IMR-90 (cell line): Measurements from ENCODE around the gene TELO2. TPM values are rescaled to one million over a fixed set of nuclear protein-coding genes. Genes with fewer than 3 reads are reported as not detected.
A peak's percentile ranks its signal among the peaks of the same experiment; 100 is the strongest.

Experiments
- ATAC-seq: fragments of 200-7000 bp; cut with Tn5 transposase; 2 replicates; pipeline ENCODE4 v1.9.1; 2020; ENCODE audit warnings: low read depth, mild to moderate bottlenecking, moderate library complexity
- Bru-seq: library from RNA; stranded (reverse); fragments of 400-500 nt; gene quantifications from one replicate; lab custom pipeline; 2021; lab: Mats Ljungman, UMichigan
- BruChase-seq, 2 experiments: library from RNA; stranded (reverse); fragments of 400-500 nt; gene quantifications; one replicate each; lab custom pipeline; 2021; lab: Mats Ljungman, UMichigan
- BruUV-seq: library from RNA; stranded (reverse); fragments of 400-500 nt; replicated peaks from 2 replicates; lab custom pipeline; 2021; lab: Mats Ljungman, UMichigan
- CTCF ChIA-PET: fragments of 300-600 bp; formaldehyde crosslinking; extraction: SDS; loops from one replicate; lab custom pipeline; 2021; ENCODE audit warnings: antibody characterized with exemption; lab: Yijun Ruan, JAX
- POLR2A ChIA-PET: fragments of 300-600 bp; sonication (Branson Sonifier 250); formaldehyde crosslinking; loops from one replicate; lab custom pipeline; 2022; ENCODE audit warnings: antibody characterized with exemption; ENCODE audit not compliant: unreplicated experiment; lab: Charles Lee
- DNase-seq: peaks from one replicate; pipeline ENCODE4 v3.0.0; 2013
- H2AFZ ChIP-seq: replicated peaks from 2 replicates; pipeline ENCODE3; 2013; ENCODE audit warnings: low read length, mild to moderate bottlenecking; ENCODE audit not compliant: poor library complexity
- H2AK5ac ChIP-seq: 2 replicates; pipeline ENCODE4 v1.6.1; 2013; ENCODE audit warnings: low read depth, low read length, inconsistent platforms
- H2AK9ac ChIP-seq: replicated peaks from 2 replicates; pipeline ENCODE3; 2013; ENCODE audit warnings: mild to moderate bottlenecking, low read depth, low read length, moderate library complexity; ENCODE audit not compliant: poor library complexity
- H2BK120ac ChIP-seq: 2 replicates; pipeline ENCODE4 v1.6.1; 2013; ENCODE audit warnings: low read depth, low read length, inconsistent platforms
- H2BK15ac ChIP-seq: 3 replicates; pipeline ENCODE4 v1.6.1; 2013; ENCODE audit warnings: low read depth, low read length, inconsistent platforms
- H2BK20ac ChIP-seq: 2 replicates; pipeline ENCODE4 v1.6.1; 2013; ENCODE audit warnings: low read depth, mild to moderate bottlenecking, inconsistent platforms, low read length, moderate library complexity
- H2BK5ac ChIP-seq: 2 replicates; pipeline ENCODE4 v1.6.1; 2013; ENCODE audit warnings: mild to moderate bottlenecking, low read depth, low read length, inconsistent platforms; ENCODE audit not compliant: poor library complexity, severe bottlenecking
- H3K14ac ChIP-seq: replicated peaks from 2 replicates; pipeline ENCODE4 v1.6.1; 2013; ENCODE audit warnings: low read depth, low read length, inconsistent platforms
- H3K18ac ChIP-seq: 2 replicates; pipeline ENCODE4 v1.6.1; 2013; ENCODE audit warnings: low read depth, low read length, control low read depth
- H3K23ac ChIP-seq: 2 replicates; pipeline ENCODE4 v1.6.1; 2013; ENCODE audit warnings: low read depth, low read length, inconsistent platforms
- H3K27ac ChIP-seq: 2 replicates; pipeline ENCODE4 v1.5.1; 2013; ENCODE audit warnings: mild to moderate bottlenecking, control low read depth, low read length; ENCODE audit not compliant: insufficient read depth
- H3K27me3 ChIP-seq: 2 replicates; pipeline ENCODE4 v1.6.1; 2013; ENCODE audit warnings: low read length; ENCODE audit not compliant: control insufficient read depth, insufficient read depth
- H3K36me3 ChIP-seq: 2 replicates; pipeline ENCODE4 v1.6.1; 2013; ENCODE audit warnings: low read length, mixed read lengths; ENCODE audit not compliant: control insufficient read depth, insufficient read depth
- H3K4ac ChIP-seq: 2 replicates; pipeline ENCODE4 v1.6.1; 2013; ENCODE audit warnings: low read depth, low read length, inconsistent platforms
- H3K4me1 ChIP-seq: 2 replicates; pipeline ENCODE4 v1.6.1; 2013; ENCODE audit warnings: low read length, mixed read lengths; ENCODE audit not compliant: control insufficient read depth, insufficient read depth
- H3K4me2 ChIP-seq: 2 replicates; pipeline ENCODE4 v1.6.1; 2013; ENCODE audit warnings: low read depth, mild to moderate bottlenecking, control low read depth, low read length, moderate library complexity
- H3K4me3 ChIP-seq: 2 replicates; pipeline ENCODE4 v1.5.1; 2013; ENCODE audit warnings: low read depth, mild to moderate bottlenecking, control low read depth, low read length, moderate library complexity; ENCODE audit not compliant: insufficient read depth
- H3K56ac ChIP-seq: 2 replicates; pipeline ENCODE4 v1.6.1; 2013; ENCODE audit warnings: low read length, inconsistent platforms; ENCODE audit not compliant: insufficient read depth; ENCODE audit errors: extremely low read depth
- H3K79me1 ChIP-seq, 2 experiments: 2 replicates each; pipeline ENCODE4 v1.6.1; 2013; ENCODE audit warnings: low read length in 2 of 2, inconsistent platforms in 1 of 2, low read depth in 1 of 2
- H3K9ac ChIP-seq: 2 replicates; pipeline ENCODE4 v1.6.1; 2013; ENCODE audit warnings: low read depth, low read length, control low read depth
- H3K9me1 ChIP-seq: 2 replicates; pipeline ENCODE4 v1.6.1; 2013; ENCODE audit warnings: low read length, inconsistent platforms; ENCODE audit not compliant: insufficient read depth
- H3K9me3 ChIP-seq: 2 replicates; pipeline ENCODE4 v1.6.1; 2013; ENCODE audit warnings: low read length; ENCODE audit not compliant: control insufficient read depth, insufficient read depth
- H4K20me1 ChIP-seq: 2 replicates; pipeline ENCODE4 v1.6.1; 2013; ENCODE audit warnings: low read length, inconsistent platforms; ENCODE audit not compliant: insufficient read depth
- H4K5ac ChIP-seq: 2 replicates; pipeline ENCODE4 v1.6.1; 2013; ENCODE audit warnings: mild to moderate bottlenecking, low read depth, low read length, control low read depth
- H4K8ac ChIP-seq, 2 experiments: 2 replicates each; pipeline ENCODE4 v1.6.1; 2013; ENCODE audit warnings: low read depth in 2 of 2, low read length in 2 of 2, control low read depth in 1 of 2, inconsistent platforms in 1 of 2
- H4K91ac ChIP-seq: 2 replicates; pipeline ENCODE4 v1.6.1; 2013; ENCODE audit warnings: low read depth, low read length, inconsistent platforms; ENCODE audit not compliant: insufficient read depth
- BHLHE40 ChIP-seq: fragments of 150-350 bp; IDR thresholded peaks from 2 replicates; pipeline ENCODE4 v1.6.1; 2016; ENCODE audit warnings: mild to moderate bottlenecking, low read depth, low read length
- MAZ ChIP-seq: IDR thresholded peaks from 2 replicates; pipeline ENCODE4 v1.6.1; 2012; ENCODE audit warnings: low read depth, mild to moderate bottlenecking, low read length, improper control_type of control experiment, moderate library complexity, borderline replicate concordance
- MXI1 ChIP-seq: IDR thresholded peaks from 2 replicates; pipeline ENCODE4 v1.6.1; 2012; ENCODE audit warnings: low read depth, mild to moderate bottlenecking, low read length, moderate library complexity, borderline replicate concordance
- RAD21 ChIP-seq: IDR thresholded peaks from 2 replicates; pipeline ENCODE4 v1.6.1; 2012; ENCODE audit warnings: low read length, improper control_type of control experiment
- WGBS, 2 experiments: methylation state at CpG; one replicate each; pipeline versions ENCODE4 v1.1.5 to v1.1.7; 2013; ENCODE audit warnings: missing lambda C conversion rate in 2 of 2; ENCODE audit not compliant: insufficient read length in 1 of 2; ENCODE audit errors: extremely low coverage in 2 of 2; 5-methylcytosine and 5-hydroxymethylcytosine counted together
- dilution Hi-C: fragments of 300-500 bp; cut with HindIII; formaldehyde crosslinking; loops from one replicate; pipeline ENCODE4 v1.14.3; 2018; ENCODE audit warnings: low sequenced_read_pairs; ENCODE audit not compliant: unreplicated experiment
- in situ Hi-C: fragments of 300-500 bp; cut with MboI; formaldehyde crosslinking; loops from 3 replicates; pipeline ENCODE4 v1.14.3; 2019; ENCODE audit warnings: low sequenced_read_pairs, inconsistent platforms, mixed read lengths
- intact Hi-C: fragments of 100-400 bp; cut with micrococcal nuclease; formaldehyde crosslinking; loops from 2 replicates; pipeline ENCODE4 v1.10.0; 2022
- long read RNA-seq: library from polyadenylated mRNA; unstranded; transcript quantifications from one replicate; pipeline ENCODE4 v2.0.0, GENCODE V29; 2021; ENCODE audit not compliant: unreplicated experiment
- polyA plus RNA-seq, 3 experiments: library from polyadenylated mRNA; depleted of rRNA; stranded (reverse); fragments of >200 nt; gene quantifications; 2 replicates each; pipeline ENCODE4 v1.2.3, GENCODE V29; 2012; ENCODE audit warnings: low replicate concordance in 1 of 3
- total RNA-seq: library from RNA; depleted of rRNA; stranded (reverse); fragments of >200 nt; gene quantifications from 2 replicates; pipeline ENCODE4 v1.2.3, GENCODE V29; 2012; rRNA removed
- TF ChIP-seq, protein P1 (sequence below): fragments of 150-350 bp; IDR thresholded peaks from 2 replicates; pipeline ENCODE4 v1.6.1; 2017; ENCODE audit warnings: mild to moderate bottlenecking, antibody characterized with exemption, low read length, low read depth
- TF ChIP-seq, protein P2 (sequence below): conservative IDR thresholded peaks from 2 replicates; pipeline ENCODE4 v1.5.1; 2012; ENCODE audit warnings: mild to moderate bottlenecking, low read depth, low read length, improper control_type of control experiment

TELO2 gene
- total RNA-seq (5.8 and 6.6 TPM in 2 replicates), polyA plus RNA-seq (2012; rRNA removed) (26.6 and 28.2 TPM in 2 replicates), Bru-seq, nascent RNA (percentile 52 among the genes with signal in this experiment), BruChase-seq, experiment 1, labeled RNA remaining after a 6-hour chase (percentile 56 among the genes with signal in this experiment), BruChase-seq, experiment 2, labeled RNA remaining after a 2-hour chase (percentile 54 among the genes with signal in this experiment)
- 16.6 and 18.1 TPM in 2 replicates for polyA plus RNA-seq (2012; cell fraction: cytosol; rRNA removed)
- polyA plus RNA-seq (2012; cell fraction: nucleus; rRNA removed; ENCODE audit: low replicate concordance), result 110 and 290 TPM in 2 replicates
- long read RNA-seq, transcript TELO2-201 (21 exons, 3,314 nt), result major isoform, 34 of 72 reads
- long read RNA-seq, partial matches to known transcripts, result 20 of 72 reads
- long read RNA-seq, other reads (novel, unspliced or antisense), result 17 of 72 reads

DNA sequence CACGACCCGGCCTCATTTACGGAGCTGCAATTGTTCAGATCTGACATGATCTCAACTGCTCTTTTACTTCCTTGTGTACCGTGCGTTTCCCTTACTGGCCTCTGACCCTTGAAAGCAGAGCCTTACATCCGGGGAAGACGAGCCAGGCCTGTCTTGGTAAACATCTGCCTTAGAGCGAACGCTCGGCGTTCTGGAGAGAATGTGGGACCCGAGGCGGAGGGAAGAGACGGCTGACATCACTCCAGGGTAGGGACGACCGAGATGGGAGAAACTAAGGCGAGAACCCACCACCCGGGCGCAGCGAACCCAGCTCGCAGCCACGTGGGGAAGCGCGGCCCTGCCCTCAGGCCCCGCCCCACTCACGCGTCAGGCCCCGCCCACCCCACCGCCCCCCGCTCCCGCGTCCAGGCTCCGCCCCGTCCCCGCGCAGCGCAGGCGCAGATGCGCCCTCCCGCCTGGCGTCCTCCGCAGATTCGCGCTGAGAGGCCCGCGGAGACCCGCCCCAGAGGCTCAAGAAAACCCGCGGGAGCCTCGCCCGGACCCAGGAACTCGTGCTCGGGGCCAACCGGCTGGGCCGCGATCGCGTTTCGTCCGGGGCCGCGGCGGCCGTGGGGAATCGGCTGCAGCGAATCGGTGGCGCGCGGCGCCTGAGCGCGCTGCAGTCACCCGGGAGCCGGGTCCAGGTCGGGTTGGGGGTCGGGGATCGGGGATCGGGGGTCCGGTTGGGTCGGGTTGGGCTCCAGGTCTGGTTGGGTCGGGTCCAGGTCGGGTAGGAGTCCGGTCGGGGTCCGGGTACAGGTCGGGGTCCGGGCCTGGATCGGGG, at the start of gene TELO2:
Gene TELO2 (plus strand): TSS at position 438 of the 823 bp plus-strand sequence. CDS start 922 bp downstream, outside the sequence.
- peak within 1 kb of the TSS; percentile 87 for H2BK120ac ChIP-seq
- peak within 1 kb of the TSS; percentile 93 for H2BK5ac ChIP-seq
- H3K9me1 ChIP-seq, result peaks cover 7% of the 10 kb centered on the region
- TF ChIP-seq, protein P1, sequence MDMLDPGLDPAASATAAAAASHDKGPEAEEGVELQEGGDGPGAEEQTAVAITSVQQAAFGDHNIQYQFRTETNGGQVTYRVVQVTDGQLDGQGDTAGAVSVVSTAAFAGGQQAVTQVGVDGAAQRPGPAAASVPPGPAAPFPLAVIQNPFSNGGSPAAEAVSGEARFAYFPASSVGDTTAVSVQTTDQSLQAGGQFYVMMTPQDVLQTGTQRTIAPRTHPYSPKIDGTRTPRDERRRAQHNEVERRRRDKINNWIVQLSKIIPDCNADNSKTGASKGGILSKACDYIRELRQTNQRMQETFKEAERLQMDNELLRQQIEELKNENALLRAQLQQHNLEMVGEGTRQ, result peak; percentile 63
- no peak for TF ChIP-seq BHLHE40
- TF ChIP-seq RAD21, result no peak
- TF ChIP-seq, protein P2, sequence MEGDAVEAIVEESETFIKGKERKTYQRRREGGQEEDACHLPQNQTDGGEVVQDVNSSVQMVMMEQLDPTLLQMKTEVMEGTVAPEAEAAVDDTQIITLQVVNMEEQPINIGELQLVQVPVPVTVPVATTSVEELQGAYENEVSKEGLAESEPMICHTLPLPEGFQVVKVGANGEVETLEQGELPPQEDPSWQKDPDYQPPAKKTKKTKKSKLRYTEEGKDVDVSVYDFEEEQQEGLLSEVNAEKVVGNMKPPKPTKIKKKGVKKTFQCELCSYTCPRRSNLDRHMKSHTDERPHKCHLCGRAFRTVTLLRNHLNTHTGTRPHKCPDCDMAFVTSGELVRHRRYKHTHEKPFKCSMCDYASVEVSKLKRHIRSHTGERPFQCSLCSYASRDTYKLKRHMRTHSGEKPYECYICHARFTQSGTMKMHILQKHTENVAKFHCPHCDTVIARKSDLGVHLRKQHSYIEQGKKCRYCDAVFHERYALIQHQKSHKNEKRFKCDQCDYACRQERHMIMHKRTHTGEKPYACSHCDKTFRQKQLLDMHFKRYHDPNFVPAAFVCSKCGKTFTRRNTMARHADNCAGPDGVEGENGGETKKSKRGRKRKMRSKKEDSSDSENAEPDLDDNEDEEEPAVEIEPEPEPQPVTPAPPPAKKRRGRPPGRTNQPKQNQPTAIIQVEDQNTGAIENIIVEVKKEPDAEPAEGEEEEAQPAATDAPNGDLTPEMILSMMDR, result no peak
- peak; percentile 70 for TF ChIP-seq MXI1
- peak; percentile 47; the same call in 1 of the 2 replicates for TF ChIP-seq MAZ
- peaks cover 13% of the 10 kb centered on the region; the same call in 1 of the 2 replicates for H4K20me1 ChIP-seq
- no peaks in the 10 kb centered on the region for H3K9me3 ChIP-seq
- H3K4me1 ChIP-seq, result peaks cover 12% of the 10 kb centered on the region
- H2AFZ ChIP-seq, result peak within 1 kb of the TSS; percentile 99
- peak within 1 kb of the TSS; percentile 76 for H4K5ac ChIP-seq
- peak within 1 kb of the TSS; percentile 59; the same call in 2 of the 3 replicates for H2BK15ac ChIP-seq
- dilution Hi-C loops, result no loop called here
- POLR2A ChIA-PET, result interaction anchor here (0.6 kb wide), 1 partner anchor 66 kb away, joined by 8 read pairs; no protein-coding TSS in a partner anchor
- H2AK9ac ChIP-seq, result peak within 1 kb of the TSS; percentile 97
- peak within 1 kb of the TSS; percentile 96 for H4K8ac ChIP-seq
- peak within 1 kb of the TSS; percentile 49; the same call in 1 of the 2 replicates for H2BK20ac ChIP-seq
- H3K14ac ChIP-seq, result peak within 1 kb of the TSS; percentile 97
- peak within 1 kb of the TSS; percentile 81 for H3K56ac ChIP-seq
- H3K9ac ChIP-seq, result peak within 1 kb of the TSS; percentile 83
- peak within 1 kb of the TSS; percentile 99 for H3K4me2 ChIP-seq
- H3K18ac ChIP-seq, result peak within 1 kb of the TSS; percentile 57
- H3K23ac ChIP-seq, result peak within 1 kb of the TSS; percentile 80
- peak; percentile 92 for ATAC-seq
- peak within 1 kb of the TSS; percentile 89 for H3K4ac ChIP-seq
- peak within 1 kb of the TSS; percentile 96 for H3K27ac ChIP-seq
- peak within 1 kb of the TSS; percentile 82 for H4K91ac ChIP-seq
- BruUV-seq, result no TSS peak
- H3K79me1 ChIP-seq, result peaks cover 6 to 35% of the 10 kb centered on the region in 2 experiments
- no peaks in the 10 kb centered on the region for H3K27me3 ChIP-seq
- WGBS, 2 experiments, result 9% methylated on average over 13 of the region's 89 CpGs; no CpG with 5 or more reads in 1 of the 2 experiments
- H3K36me3 ChIP-seq, result peaks cover 20% of the 10 kb centered on the region
- intact Hi-C loops, result loop anchor here (5.0 kb wide), 2 partner anchors 119 to 214 kb away; partner anchors contain the start of genes CRAMP1, IFT140 and MAPK8IP3
- CTCF ChIA-PET, result interaction anchor here (0.6 kb wide), 1 partner anchor 246 kb away, joined by 4 read pairs; no protein-coding TSS in a partner anchor
- in situ Hi-C loops, result no loop called here
- peak within 1 kb of the TSS; percentile 94 for H2AK5ac ChIP-seq
- H3K4me3 ChIP-seq, result peak within 1 kb of the TSS; percentile 65
- peak; percentile 70 for DNase-seq
